ENCODE measurements around the gene CDKN1C. TPM values are rescaled to one million over a fixed set of nuclear protein-coding genes. Genes with fewer than 3 reads are reported as not detected.

The CDKN1C gene
- total RNA-seq = 10 to 100 TPM in 1 of 2 donors, under 1 TPM in 1; 0.58 to 34.8 TPM

DNA sequence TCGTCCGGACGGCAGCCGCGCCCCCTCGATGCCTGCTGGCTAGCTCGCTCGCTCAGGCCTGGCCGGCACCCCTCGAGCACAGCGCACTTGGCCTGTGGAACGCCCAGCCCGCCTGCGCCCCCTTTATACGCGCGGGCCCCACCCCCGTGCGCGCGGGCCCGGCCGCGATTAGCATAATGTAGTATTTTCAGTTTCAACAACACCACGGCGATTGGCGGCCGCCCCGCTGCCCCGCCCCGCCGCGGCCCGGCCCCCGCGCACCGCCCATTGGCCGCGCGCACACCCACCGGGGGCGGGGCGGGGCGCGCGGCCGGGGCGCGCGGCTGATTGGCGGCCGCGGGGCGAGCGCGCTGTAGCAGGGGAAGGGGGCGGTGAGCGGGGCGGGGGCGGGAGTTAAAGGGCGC, at the start of gene CDKN1C:
TSS of gene CDKN1C (minus strand) at position 98 of the 404 bp plus-strand sequence. CDS start 319 bp downstream, outside the sequence.
- H3K27me3 Mint-ChIP-seq = peaks cover 6% of the 10 kb centered on the region
- no peaks in the 10 kb centered on the region for H3K4me1 Mint-ChIP-seq
- H3K4me3 Mint-ChIP-seq = peak within 1 kb of the TSS; percentile 81
- H3K27ac Mint-ChIP-seq = no peak within 1 kb of the TSS
- ATAC-seq (replicated peaks) = peak; percentile 86
- H3K9me3 Mint-ChIP-seq = no peaks in the 10 kb centered on the region
- peaks cover 7% of the 10 kb centered on the region for H3K36me3 Mint-ChIP-seq (ENCODE audit: low read depth)

GRCh38 chr11:2934611-2935239, 49.1 kb upstream of the CDKN1C start:
- Mint-ChIP-seq H3K27me3 (no peaks in the 10 kb centered on the region), H3K36me3 (ENCODE audit: low read depth) (peaks cover 8% of the 10 kb centered on the region), H3K4me1 (peaks cover 6% of the 10 kb centered on the region), H3K4me3 (no peak overlapping the region), H3K9me3 (peaks cover 16% of the 10 kb centered on the region), H3K27ac (peak overlapping the region; percentile 62)
- no peak for ATAC-seq (replicated peaks)

GRCh38 chr11:2934021-2934550, 48.5 kb upstream of the CDKN1C start:
- Mint-ChIP-seq H3K4me3 (peak overlapping the region; percentile 30), H3K27ac (peak overlapping the region; percentile 62), H3K9me3 (peaks cover 16% of the 10 kb centered on the region), H3K27me3 (no peaks in the 10 kb centered on the region), H3K36me3 (ENCODE audit: low read depth) (peaks cover 8% of the 10 kb centered on the region), H3K4me1 (peaks cover 6% of the 10 kb centered on the region)
- ATAC-seq (replicated peaks) = no peak

GRCh38 chr11:2933375-2934020, 47.9 kb upstream of the CDKN1C start:
- H3K4me1 Mint-ChIP-seq = peaks cover 6% of the 10 kb centered on the region
- ATAC-seq (replicated peaks) = peak; percentile 74
- peaks cover 2% of the 10 kb centered on the region for H3K36me3 Mint-ChIP-seq (ENCODE audit: low read depth)
- H3K27me3 Mint-ChIP-seq = no peaks in the 10 kb centered on the region
- H3K4me3 Mint-ChIP-seq = peak overlapping the region; percentile 30
- peaks cover 13% of the 10 kb centered on the region for H3K9me3 Mint-ChIP-seq
- peak overlapping the region; percentile 62 for H3K27ac Mint-ChIP-seq

DNA sequence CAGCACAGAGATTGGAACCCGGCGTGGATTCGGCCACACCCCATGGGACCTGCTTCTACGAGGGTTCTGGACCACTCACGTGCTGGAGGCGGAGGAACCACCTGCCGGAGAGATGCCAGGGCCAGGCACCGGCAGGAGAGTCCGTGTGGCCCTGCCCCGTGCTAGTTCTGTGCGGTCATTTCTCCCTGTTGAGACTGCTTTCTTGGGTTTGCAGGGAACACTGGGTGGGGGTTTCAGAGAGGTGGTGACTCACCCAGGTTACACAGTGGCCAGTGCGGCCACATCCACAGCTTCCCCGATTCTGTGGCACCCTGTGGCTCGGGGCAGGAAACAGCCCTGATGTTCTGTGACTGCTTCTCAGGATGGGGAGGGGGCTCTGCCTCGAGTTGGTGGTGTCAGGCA, 47.3 kb upstream of the CDKN1C start:
- peak; percentile 42 for ATAC-seq (replicated peaks)
- H3K36me3 Mint-ChIP-seq (ENCODE audit: low read depth) = no peaks in the 10 kb centered on the region
- peak overlapping the region; percentile 30 for H3K4me3 Mint-ChIP-seq
- H3K27ac Mint-ChIP-seq = peak overlapping the region; percentile 62
- H3K9me3 Mint-ChIP-seq = peaks cover 6% of the 10 kb centered on the region
- H3K4me1 Mint-ChIP-seq = peaks cover 6% of the 10 kb centered on the region
- H3K27me3 Mint-ChIP-seq = peaks cover 5% of the 10 kb centered on the region

GRCh38 chr11:2931771-2932738, 46.5 kb upstream of the CDKN1C start:
- peaks cover 6% of the 10 kb centered on the region for H3K4me1 Mint-ChIP-seq
- ATAC-seq (replicated peaks) = no peak
- peak overlapping the region; percentile 62 for H3K27ac Mint-ChIP-seq
- H3K36me3 Mint-ChIP-seq (ENCODE audit: low read depth) = no peaks in the 10 kb centered on the region
- peaks cover 9% of the 10 kb centered on the region for H3K27me3 Mint-ChIP-seq
- H3K9me3 Mint-ChIP-seq = no peaks in the 10 kb centered on the region
- peak overlapping the region; percentile 30 for H3K4me3 Mint-ChIP-seq

DNA sequence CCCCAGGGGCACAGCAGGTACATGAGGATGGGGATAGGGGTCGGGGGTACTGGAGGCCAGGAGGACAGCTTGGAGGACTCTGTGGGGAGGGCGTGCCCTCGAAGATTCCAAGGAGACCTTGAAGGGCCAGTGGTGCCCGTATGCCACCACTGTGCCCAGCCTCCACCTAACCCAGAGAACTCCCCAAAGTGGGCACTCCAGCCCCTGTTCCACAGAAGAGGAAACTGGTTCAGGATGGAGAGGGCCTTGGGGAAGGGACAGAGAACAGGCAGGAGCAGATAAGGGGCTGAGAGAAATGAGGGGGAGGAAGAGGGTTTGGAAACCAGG, 45.8 kb upstream of the CDKN1C start:
- Mint-ChIP-seq H3K4me3 (no peak overlapping the region), H3K27me3 (peaks cover 9% of the 10 kb centered on the region), H3K27ac (peak overlapping the region; percentile 25), H3K4me1 (peaks cover 6% of the 10 kb centered on the region), H3K9me3 (no peaks in the 10 kb centered on the region), H3K36me3 (ENCODE audit: low read depth) (no peaks in the 10 kb centered on the region)
- ATAC-seq (replicated peaks) = no peak

- Mint-ChIP-seq H3K4me3 (peak overlapping the region; percentile 83), H3K27ac (peak overlapping the region; percentile 82), H3K4me1 (peaks cover 6% of the 10 kb centered on the region), H3K27me3 (peaks cover 9% of the 10 kb centered on the region), H3K9me3 (no peaks in the 10 kb centered on the region), H3K36me3 (ENCODE audit: low read depth) (no peaks in the 10 kb centered on the region)
- ATAC-seq (replicated peaks) = peak; percentile 15
These were observed 45.3 kb upstream of the CDKN1C start for GRCh38 chr11:2930704-2931419.

DNA sequence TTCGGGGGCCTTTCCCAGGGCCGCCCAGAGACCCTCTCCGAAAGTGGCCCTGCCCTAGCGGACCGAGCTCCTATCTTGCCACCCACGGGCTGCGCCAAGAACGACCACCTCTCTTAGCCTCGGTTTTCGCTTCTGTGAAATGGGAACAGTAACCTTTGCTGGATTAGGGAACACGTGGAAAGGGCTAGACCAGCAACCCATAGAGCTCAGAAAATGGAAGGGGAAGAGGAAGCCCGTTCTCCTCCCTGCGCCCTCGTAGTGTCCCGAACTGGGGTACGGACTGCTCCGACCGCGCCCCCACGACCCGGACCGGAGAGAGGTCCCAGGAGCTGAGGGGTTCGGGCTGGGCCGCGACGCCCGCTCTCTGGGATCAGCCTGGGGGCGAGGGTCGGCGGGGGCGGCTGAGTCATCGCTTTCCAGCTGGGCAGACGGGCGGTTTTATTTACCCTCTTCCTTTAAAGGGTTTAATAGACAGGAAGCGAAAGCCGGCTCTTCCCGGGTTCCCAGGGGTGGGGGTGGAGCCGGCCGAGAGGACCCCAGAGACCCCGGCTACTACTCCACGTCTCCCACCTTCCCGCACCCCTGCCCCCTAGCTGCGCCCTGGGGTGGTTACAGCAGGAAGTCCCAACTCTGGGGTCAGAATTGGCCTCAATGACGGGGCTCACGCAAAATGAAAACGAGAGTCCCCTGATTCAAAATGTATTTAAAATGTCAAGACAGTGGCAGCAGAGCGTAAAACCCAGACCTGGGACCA, 44.6 kb upstream of the CDKN1C start:
- ATAC-seq (replicated peaks) = peak; percentile 28
- Mint-ChIP-seq H3K27me3 (peaks cover 9% of the 10 kb centered on the region), H3K36me3 (ENCODE audit: low read depth) (no peaks in the 10 kb centered on the region), H3K4me3 (peak overlapping the region; percentile 83), H3K27ac (peak overlapping the region; percentile 82), H3K9me3 (no peaks in the 10 kb centered on the region), H3K4me1 (peaks cover 6% of the 10 kb centered on the region)

- ATAC-seq (replicated peaks) = peak; percentile 58
- peaks cover 6% of the 10 kb centered on the region for H3K4me1 Mint-ChIP-seq
- no peaks in the 10 kb centered on the region for H3K36me3 Mint-ChIP-seq (ENCODE audit: low read depth)
- peak overlapping the region; percentile 83 for H3K4me3 Mint-ChIP-seq
- peak overlapping the region; percentile 82 for H3K27ac Mint-ChIP-seq
- H3K27me3 Mint-ChIP-seq = peaks cover 9% of the 10 kb centered on the region
- no peaks in the 10 kb centered on the region for H3K9me3 Mint-ChIP-seq
These were observed 44.0 kb upstream of the CDKN1C start for GRCh38 chr11:2929531-2929949.

DNA sequence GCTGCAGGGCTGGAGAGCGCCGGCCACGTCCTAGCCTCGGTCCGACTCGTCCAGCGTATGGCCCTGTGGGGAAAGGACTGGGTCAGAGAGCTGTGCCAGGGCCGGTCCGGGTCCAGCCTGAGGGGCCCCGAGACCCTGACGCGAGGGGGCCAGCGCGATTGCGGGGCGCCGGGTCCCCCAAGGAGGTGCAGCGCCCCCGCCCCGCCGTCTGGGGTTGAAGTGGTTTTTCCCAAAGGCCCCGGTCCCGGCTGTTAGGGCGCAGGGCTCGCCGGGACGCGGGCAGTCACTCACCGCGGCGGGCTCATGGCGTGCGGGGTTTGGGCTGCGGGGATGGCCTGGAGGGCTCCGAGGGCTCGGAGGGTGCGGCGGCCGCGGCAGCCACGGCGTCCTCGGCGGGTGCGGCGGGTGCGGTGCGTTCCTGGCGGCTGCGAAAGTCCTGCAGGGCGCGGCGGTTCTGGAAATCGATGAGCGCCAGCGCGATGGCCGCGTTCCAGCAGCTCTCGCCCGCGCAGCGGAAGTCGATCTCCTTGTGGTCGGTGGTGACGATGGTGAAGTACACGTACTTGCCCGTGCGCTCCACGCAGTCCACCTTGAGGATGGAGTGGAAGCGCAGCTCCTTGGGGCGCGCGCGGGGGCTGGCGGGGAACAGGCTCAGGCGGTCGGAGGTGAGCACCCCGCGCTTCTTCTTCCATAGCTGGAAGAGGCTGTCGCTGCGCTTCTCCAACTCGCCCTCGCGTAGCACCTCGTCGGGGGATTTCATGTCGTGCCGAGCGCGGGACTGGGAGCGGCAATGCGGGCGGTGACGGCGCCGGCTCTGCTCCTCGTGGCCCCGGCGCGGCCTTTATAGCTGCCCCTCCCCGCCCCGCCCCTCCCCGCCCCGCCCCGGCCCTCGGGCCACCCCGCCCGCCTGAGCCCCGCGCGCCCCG, 43.3 kb upstream of the CDKN1C start, which contains the start of gene PHLDA2:
TSS of gene PHLDA2 (minus strand) at position 816 of the 926 bp plus-strand sequence. CDS start at position 760, 56 bp downstream.
- ATAC-seq (replicated peaks) = peak; percentile 47
- H3K36me3 Mint-ChIP-seq (ENCODE audit: low read depth) = no peaks in the 10 kb centered on the region
- H3K27me3 Mint-ChIP-seq = peaks cover 9% of the 10 kb centered on the region
- H3K27ac Mint-ChIP-seq = peak within 1 kb of the TSS; percentile 82
- H3K4me3 Mint-ChIP-seq = peak within 1 kb of the TSS; percentile 83
- H3K9me3 Mint-ChIP-seq = no peaks in the 10 kb centered on the region
- peaks cover 6% of the 10 kb centered on the region for H3K4me1 Mint-ChIP-seq

DNA sequence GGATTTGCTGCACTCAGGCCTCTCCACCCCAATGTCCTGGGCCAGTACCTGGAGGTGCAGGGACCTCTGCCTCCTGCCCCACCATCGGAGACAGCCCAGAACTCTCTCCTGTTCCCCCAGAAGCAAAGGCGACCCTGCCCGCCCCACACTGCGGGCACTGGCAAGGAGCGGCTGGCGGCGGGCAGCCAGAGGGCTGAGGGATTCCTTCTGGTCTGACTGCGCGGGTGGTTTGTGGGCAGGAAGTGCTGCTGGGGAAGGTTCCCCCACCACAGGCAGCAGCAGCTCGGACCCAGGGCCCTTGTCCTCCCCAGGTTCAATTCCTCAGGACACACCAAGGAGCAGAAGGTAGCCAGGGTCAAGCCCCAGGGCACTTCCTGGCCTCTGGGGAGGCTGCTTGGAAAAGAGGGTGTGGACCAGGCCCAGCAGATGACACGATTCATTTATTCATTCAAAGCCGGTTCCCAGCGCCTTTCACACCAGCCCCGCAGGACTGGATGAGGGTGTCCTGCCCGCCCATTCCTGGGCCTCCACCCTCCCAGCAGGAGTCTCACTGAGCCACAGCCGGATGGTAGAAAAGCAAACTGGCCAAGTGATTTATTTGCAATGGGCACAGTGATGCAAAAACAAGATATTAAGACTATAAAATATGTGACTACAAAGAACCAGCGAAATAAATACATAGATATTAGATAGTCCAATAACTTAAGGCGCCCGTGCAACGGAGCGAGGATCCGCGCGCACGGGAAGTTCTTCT, 42.5 kb upstream of the CDKN1C start:
- Mint-ChIP-seq H3K36me3 (ENCODE audit: low read depth) (no peaks in the 10 kb centered on the region), H3K27me3 (peaks cover 9% of the 10 kb centered on the region), H3K4me3 (peak overlapping the region; percentile 82), H3K9me3 (no peaks in the 10 kb centered on the region), H3K4me1 (peaks cover 6% of the 10 kb centered on the region), H3K27ac (peak overlapping the region; percentile 41)
- no peak for ATAC-seq (replicated peaks)

All from activated T-helper 17 cell treated with anti-CD3 and anti-CD28 coated beads, Interleukin-2, amount 50 U/mL, for 72 hours (primary cell).